NCI-H1436 (cell line): ENCODE data around the gene ANAPC2.

Experiments
- DNase-seq: peaks from one replicate; lab custom pipeline; 2025; lab: John Stamatoyannopoulos, UW

ANAPC2 gene

DNA sequence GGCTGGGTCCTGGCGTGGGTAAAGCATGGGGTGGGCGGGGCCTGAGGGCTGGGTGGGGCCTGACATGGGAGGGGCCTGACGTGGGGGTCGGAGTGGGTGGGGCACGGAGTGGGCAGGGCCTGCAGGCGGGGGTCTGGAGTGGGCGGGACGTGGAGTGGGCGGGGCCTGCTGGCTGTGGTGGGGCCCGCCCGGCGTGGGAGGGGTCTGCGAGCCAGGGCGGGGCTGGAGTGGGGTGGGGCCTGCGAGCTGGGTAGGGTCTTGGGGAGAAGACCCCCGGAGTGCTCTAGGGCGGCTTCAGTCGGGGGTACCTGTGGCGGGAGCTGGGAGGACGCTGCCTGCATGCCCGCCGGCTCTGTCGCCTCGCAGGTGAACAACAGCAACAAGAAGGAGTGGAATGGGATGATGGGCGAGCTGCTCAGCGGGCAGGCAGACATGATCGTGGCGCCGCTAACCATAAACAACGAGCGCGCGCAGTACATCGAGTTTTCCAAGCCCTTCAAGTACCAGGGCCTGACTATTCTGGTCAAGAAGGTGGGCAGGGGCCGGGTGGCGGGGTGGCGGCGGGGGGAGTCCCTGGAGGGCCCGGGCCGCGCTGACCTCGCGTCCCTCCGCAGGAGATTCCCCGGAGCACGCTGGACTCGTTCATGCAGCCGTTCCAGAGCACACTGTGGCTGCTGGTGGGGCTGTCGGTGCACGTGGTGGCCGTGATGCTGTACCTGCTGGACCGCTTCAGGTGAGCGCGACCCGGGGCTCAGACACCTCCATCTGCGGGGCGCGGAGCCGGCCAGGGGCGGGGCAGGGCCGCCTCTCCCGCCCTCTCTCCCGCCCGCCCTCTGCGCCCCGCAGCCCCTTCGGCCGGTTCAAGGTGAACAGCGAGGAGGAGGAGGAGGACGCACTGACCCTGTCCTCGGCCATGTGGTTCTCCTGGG is 26.5 kb downstream of the ANAPC2 start:
- peak; percentile 78 for DNase-seq

DNA sequence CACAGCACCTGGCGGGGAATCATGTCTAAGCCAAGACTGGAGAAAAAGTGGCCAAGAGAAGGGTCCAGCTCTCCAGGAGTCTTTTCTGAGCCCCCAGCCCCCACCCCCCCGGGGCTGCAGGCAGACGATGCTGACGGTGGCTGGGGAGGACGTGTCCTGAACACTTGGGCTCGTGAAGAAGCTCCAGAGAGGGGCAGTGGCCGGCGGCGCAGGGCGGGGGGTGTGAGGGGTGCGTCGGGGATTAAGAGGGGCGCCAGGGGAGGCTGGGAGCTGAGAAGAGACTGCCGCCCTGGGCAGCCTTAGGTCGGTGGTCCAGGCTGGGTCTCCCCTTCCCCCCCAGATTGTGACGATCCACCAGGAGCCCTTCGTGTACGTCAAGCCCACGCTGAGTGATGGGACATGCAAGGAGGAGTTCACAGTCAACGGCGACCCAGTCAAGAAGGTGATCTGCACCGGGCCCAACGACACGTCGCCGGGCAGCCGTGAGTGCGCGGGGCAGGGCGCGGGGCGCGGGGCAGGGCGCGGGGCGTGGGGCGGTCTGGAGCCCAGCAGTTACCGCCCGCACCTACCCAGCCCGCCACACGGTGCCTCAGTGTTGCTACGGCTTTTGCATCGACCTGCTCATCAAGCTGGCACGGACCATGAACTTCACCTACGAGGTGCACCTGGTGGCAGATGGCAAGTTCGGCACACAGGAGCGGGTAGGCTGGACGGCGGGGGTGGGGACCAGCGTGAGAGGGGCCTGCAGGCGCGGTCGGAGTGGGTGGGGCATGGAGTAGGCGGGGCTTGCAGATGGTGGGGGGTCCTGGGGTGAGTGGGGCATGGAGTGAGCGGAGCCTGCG is 27.4 kb downstream of the ANAPC2 start:
- DNase-seq: peak; percentile 78

DNA sequence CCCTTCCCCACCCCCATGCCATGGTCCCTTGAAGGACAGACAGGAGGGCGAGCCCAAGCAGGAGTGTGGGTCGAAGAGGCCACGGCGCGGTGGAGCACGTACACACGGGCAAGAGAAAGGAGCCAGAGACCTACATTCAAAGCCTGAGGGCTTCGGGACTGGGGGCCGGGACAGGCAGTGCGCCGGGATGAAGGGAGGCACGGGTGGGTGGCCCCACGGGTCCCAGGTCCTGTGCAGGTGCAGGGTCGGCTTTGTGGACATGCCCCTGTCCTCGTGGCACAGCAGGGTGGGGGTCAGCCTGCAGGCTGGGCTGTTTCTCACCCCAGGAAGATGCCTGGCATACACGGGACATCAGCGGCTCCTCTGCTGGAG is 28.3 kb downstream of the ANAPC2 start:
- DNase-seq: no peak

DNA sequence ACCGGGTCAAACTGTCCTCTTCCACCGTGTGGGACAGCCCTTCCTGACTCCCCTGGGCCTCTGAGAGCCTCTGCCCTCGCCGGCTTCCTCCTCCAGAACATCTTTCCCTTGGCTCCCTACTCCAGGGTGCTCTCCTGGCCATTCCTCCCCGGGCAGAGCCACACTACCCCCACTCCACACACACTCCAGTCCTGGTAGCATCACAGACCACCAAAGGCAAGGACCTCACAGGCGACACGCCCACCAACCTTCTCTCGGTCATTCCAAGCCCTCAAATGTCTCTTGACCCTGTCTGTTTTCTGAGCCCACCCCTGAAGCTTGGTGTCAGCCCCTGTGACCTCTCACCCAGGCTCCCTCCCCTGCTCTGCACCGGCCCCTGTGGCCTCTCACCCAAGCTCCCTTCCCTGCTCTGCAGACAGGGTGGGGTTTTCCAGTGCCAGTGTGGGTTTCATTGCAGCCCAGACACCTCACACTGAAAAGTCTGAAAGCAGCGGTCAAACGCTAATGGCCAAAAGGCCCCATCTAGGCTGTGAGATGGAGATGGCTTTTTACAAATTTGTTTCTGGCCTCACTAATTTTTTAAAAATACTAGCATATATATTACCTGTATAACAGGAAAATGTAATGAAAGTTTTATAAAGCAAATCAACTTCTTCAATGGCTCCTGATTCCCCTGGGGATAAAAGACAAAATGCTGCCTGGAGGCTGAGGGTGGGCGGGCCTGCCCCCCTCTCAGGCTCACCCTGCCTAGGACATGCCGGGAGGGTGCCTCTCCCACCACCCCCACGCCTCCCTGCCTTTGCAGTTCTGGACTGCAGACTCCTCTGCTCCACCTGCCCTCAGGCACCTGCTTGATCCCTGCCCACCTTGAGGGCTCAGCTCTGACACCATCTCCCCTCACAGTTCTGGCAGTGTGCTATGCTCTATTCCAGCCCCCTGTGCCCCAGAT is 29.0 kb downstream of the ANAPC2 start:
- no peak for DNase-seq

DNA sequence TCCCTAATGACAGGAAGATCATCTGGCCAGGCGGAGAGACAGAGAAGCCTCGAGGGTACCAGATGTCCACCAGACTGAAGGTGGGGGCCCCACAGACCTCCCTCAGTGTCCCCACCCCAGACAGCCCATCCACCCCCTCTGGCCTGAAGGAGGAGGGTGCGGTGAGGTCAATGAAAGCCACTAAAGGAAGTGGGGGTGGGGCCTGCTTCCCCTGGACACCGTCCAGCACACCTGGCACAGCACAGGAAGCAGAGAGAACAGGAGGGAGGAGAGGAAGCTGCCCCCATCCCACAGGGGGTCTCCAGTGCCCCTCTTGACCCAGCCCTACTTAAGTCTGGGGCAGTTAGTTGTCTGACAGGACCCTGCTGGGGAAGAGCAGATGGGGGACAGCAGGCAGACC is 29.7 kb downstream of the ANAPC2 start:
- DNase-seq: no peak

DNA sequence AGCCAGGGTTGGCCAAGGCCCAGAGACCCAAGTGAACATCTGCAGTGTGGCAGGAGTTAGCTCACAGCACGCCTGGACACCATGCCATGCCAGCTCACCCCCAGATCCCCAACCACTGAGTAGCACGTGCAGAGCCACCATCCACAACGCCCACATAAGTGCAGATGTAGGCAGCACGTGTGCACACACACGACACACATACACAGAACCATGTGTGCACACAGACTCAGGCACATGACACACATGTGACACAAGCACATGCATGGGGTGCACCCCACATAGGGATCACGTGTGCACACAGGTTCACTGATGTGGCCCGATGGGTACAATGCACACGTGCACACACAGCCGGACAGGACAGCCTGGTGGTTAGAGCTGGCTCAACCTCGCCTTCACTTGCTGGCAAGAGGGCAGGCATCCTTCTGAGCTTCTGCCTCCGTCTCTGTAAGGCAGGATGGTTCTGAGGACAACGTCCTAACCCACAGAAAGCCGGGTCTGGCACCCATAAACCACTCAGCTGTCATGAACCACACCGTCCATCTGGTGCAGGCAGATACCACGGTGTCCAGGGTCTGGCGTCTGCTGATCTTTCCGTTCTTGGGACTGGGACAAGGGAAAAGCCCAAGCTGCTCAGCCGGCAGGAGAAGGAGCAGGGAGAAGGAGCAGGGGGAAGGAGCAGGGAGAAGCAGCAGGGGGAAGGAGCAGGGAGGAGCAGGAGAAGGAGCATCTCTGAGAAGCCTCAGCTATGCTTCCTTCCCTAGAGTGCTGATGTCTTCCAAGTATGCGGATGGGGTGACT is 30.5 kb downstream of the ANAPC2 start:
- no peak for DNase-seq

DNA sequence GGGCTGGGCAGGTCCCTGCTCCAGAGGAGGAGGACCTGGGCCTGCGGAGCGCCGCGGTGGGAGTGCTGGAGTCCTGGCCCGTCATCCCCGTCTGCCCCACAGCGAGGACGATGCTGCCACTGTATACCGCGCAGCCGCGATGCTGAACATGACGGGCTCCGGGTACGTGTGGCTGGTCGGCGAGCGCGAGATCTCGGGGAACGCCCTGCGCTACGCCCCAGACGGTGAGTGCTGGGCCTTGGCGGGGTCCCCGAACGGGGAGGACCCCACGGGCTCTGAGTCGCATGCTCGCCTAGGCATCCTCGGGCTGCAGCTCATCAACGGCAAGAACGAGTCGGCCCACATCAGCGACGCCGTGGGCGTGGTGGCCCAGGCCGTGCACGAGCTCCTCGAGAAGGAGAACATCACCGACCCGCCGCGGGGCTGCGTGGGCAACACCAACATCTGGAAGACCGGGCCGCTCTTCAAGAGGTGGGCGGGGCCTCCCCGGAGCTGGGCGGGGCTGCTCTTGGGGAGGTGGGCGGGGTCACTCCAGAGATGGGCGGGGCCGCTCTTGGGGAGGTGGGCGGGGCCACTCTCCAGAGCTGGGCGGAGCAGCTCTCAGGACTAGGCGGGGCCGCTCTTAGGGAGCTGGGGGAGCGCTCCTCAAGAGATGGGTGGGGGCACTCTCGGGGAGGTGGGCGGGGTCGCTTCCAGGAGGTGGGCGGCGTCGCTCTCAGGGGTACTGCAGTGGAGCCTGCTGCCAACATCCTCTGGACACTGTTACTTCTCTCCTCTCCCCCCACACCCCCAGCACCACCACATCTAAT is 31.6 kb downstream of the ANAPC2 start:
- DNase-seq: peak; percentile 74

DNA sequence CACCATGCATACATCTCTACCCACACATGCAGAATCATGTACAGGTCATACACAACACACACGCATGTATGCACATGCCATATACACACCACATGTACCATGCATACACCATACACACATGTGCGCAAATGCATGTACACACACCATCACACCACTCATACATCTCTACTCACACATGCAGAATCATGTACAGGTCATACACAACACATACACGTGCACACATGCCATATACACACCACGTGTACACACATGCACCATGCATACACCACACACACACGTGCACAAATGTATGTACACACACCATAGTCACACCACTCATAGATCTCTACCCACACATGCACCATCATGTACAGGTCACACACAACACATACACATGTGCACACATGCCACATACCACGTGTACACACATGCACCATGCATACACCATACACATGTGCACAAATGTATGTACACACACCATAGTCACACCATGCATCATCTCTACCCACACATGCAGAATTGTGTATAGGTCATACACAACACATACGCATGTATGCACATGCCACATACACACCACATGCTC is 35.4 kb downstream of the ANAPC2 start:
- no peak for DNase-seq

DNA sequence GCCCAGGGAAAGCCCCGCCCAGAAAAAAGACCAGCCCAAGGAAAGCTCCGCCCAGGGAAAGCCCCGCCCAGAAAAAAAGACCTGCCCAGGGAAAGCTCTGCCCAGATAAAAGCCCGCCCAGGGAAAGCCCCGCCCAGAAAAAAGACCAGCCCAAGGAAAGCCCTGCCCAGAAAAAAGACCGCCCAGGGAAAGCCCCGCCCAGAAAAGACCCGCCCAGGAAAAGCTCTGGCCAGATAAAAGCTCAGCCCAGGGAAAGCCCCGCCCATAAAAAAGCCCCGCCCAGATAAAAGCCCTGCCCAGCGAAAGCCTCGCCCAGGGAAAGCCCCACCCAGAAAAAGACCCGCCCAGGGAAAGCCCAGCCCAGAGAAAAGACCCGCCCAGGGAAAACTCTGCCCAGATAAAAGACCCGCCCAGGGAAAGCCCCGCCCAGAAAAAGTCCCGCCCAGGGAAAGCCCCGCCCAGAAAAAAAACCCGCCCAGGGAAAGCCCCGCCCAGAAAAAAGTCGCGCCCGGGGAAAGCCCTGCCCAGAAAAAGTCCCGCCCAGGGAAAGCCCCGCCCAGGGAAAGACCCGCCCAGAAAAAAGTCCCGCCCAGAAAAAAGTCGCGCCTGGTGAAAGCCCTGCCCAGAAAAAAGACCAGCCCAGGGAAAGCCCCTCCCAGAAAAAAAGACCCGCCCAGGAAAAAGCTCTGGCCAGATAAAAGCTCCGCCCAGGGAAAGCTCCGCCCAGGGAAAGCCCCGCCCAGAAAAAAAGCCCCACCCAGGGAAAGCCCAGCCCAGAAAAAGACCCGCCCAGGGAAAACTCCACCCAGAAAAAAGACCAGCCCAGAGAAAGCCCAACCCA is 37.5 kb downstream of the ANAPC2 start:
- DNase-seq: peak; percentile 96

DNA sequence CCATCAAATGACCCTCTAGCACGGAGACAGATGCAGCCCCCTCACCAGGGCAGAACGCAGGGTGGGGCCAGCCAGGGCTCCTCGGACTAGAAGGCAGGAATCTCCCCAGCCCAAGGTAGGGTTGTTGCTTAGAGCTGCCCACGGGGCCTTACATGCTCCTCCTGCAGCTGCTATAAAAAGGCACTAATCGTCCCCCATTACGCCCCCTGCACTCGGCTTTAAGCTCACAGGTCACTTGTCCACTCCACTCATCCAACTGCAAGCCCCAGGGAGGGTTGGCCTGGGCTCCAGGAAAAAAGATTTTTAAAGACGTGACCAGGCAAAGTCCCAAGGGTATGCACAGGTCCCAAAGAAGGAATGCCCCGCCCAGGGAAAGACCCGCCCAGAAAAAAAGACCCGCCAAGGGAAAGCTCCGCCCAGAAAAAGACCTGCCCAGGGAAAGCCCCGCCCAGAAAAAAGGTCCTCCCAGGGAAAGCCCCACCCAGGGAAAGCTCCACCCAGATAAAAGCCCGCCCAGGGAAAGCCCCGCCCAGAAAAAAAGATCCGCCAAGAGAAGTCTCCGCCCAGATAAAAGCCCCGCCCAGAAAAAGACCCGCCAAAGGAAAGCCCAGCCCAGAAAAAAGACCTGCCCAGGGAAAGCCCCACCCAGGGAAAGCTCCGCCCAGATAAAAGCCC is 38.3 kb downstream of the ANAPC2 start:
- DNase-seq: peak; percentile 96

DNA sequence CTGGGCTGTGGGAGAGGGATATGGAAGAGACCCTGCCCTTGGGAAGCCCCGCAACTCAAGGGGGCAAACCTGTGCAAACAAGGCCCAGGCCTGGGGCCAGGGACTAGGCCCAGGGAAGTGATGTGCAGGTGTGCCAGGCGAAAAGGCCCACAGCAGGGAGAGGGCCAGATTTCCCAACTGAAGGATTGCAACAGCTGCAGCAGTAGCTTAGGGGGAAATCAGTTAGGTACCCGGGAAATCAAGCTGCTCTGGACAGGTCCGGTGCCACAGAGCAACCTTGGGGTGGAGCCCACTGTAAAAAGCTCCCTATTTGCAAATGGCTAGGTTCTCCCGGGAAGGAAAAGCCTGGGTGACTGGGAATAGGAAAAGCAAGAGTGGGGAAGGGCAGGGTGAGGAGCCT is 39.0 kb downstream of the ANAPC2 start:
- no peak for DNase-seq

DNA sequence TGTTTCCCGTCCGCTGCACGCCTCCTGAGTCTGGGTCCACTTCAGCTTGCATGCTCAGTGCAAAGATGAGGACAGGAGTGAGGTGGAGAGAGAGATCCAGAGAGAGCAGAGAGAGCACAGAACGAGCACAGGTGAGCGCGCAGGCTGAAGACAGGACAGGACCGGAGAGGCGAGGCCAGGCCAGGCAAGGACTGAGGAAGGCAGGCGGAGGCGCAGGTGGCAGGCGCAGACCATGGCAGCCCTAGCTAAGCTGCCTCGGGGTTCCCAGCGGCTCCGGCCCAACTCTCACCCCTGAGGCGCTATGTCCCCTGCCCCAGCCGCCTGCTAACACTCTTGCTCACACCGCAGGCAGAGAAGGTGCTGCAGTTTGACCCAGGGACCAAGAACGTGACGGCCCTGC is 39.7 kb downstream of the ANAPC2 start:
- DNase-seq: no peak

DNA sequence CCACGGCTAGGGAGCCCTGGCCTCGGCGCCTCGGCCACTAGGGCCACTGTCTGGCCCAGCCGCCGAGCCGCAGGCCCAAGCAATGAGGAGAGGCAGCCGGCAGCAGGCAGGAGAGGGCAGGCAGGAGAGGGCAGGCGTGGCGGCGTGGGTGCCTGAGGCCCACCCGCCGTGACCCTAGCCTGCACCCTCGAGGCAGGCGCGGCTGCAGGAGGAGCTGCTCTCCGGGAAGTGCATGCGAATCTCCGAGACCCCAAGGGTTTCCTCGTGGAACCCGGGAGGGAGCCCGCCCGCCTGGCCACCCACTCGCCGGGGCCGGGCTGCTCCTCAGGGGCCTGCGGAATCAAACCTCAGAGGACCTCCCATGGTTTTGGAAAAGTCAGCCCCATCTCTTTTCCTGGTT is 40.1 kb downstream of the ANAPC2 start:
- no peak for DNase-seq

DNA sequence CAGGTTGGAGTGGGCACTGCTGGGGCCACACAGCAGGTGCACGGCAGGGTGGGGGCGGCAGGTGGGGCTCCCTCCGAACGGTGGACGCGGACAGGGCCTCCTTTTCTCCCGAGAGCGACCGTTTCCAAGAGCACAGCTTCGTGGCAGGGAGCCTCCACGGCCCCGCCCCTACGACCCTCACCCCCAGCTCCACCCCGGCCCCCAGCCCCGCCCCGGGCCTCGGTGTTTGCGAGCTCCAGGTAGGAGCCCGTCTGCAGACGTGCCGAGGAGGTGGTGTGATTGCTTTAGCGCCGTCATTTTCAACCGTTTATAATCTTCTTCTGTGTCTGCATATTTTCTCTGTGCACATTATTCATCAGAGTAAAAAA is 40.6 kb downstream of the ANAPC2 start:
- DNase-seq: no peak

DNA sequence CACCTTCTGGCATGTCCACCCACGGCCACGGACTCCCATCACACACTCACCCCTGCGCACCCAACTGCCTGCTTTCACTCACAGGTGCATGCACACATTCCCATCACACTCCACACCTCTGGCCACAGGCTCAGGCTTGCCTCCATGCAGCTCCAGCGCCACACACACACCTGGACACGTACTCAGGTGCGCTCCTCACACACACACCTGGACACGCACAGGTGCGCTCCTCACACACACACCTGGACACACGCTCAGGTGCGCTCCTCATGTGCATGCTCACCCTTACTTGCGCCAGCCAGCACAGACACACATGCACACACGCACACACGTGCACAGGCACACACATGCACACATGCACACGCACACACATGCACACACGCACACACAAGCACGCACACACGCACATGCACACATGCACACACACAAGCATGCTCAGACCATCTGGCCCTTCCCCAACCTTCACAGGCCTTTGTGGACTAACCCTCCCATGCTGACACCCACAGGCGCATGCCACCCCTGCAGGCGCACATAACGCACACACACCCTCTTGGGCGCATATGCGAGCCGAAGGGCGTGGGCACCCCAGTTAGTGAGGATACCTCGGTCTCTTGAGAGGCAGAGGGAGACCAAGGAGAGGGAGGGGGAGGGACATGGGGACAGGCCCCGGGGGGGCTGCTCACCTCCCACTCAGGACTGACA is 41.1 kb downstream of the ANAPC2 start:
- no peak for DNase-seq

DNA sequence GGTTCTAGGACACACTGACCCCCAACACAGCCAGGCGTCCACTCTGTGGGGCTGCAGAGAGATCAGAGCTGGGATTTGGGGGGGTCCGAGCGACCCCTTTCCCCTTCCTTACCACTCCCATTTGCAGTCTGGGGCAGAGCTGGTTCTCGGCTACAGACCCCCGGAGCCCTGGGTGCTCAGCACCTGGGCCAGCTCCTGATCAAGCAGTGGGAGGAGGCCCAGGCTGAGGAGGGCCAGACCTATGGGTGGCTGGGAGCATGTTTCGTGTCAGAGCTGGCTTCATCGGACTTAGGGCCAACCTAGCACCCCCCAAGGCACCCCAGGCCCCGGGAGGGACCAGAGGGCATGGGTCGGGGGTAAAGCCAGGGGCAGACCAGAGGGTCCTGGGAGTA is 41.8 kb downstream of the ANAPC2 start:
- no peak for DNase-seq

DNA sequence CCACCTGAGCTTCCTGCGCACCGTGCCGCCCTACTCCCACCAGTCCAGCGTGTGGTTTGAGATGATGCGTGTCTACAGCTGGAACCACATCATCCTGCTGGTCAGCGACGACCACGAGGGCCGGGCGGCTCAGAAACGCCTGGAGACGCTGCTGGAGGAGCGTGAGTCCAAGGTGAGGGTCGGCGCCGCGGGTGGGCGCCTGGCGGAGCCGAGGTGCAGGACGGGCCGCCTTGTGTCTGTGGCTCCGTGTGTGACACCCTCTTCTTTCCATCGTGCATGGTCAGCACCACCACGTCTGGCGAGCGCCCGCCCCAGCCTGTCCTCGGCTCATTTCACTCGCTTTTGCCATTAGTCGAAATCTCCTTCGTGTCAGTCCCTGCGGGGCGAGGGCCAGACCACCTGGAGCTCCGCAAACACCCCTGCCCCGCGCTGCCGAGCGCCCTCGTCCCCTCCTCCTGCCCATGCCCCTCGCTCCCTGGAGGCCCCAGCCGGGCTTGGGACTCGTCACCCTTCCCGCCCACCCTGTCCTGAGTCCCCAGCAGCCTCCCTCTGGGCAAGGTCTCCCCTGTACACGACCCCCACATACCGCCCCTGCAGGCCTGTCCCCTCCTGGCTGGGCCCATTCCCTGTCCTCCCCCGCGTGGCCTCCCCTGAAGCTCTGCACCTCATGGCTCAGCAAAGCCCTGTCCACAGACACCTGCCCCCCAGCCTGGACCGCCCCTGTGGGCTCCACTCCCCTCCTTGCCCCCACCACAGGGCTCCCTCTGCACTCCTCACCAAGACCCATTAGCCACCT is 42.4 kb downstream of the ANAPC2 start:
- DNase-seq: no peak
